Measurements from ENCODE around the gene RHOT2.
A peak's percentile ranks its signal among the peaks of the same experiment; 100 is the strongest.

Gene RHOT2

GRCh38 chr16:716768-717325 lies 48.9 kb downstream of the RHOT2 start:
- DNase-seq, result no peak

- DNase-seq, result no peak
These were observed 49.7 kb downstream of the RHOT2 start for GRCh38 chr16:717450-718245.

- no peak for DNase-seq
These were observed 50.5 kb downstream of the RHOT2 start for GRCh38 chr16:718389-718788.

GRCh38 chr16:718922-719321 lies 51.0 kb downstream of the RHOT2 start:
- DNase-seq, result no peak

GRCh38 chr16:719815-720446 lies 52.0 kb downstream of the RHOT2 start:
- no peak for DNase-seq

GRCh38 chr16:720447-720989 lies 52.6 kb downstream of the RHOT2 start:
- DNase-seq, result no peak

GRCh38 chr16:720990-721764 lies 53.2 kb downstream of the RHOT2 start, which contains the start of gene ANTKMT:
TSS of gene ANTKMT (plus strand) at chr16:721146. CDS start at chr16:721275, 129 bp downstream.
- peak; percentile 95 for DNase-seq

- DNase-seq, result no peak
These were observed 54.0 kb downstream of the RHOT2 start for GRCh38 chr16:721765-722540.

GRCh38 chr16:722835-723633 lies 55.1 kb downstream of the RHOT2 start:
- DNase-seq, result no peak

GRCh38 chr16:723695-724094 lies 55.8 kb downstream of the RHOT2 start:
- DNase-seq, result no peak
